HEK293 (cell line): Measurements from ENCODE around the gene LNPK.

Experiments used
- CTCF ChIA-PET: fragments of 350-600 bp; formaldehyde crosslinking; extraction: SDS; loops from one replicate; lab custom pipeline; 2021; ENCODE audit warnings: antibody characterized with exemption; lab: Yijun Ruan, JAX
- POLR2A ChIA-PET: fragments of 300-600 bp; formaldehyde crosslinking; extraction: SDS; loops from one replicate; lab custom pipeline; 2020; ENCODE audit warnings: antibody characterized with exemption, inconsistent platforms; lab: Yijun Ruan, JAX
- H3K27ac ChIP-seq: fragments of 200-500 bp; sonication (Bioruptor generic); 2 replicates; pipeline ENCODE4 v1.5.1; 2014; ENCODE audit warnings: low read depth, low read length, control low read depth, inconsistent platforms; ENCODE audit errors: extremely low read depth
- H3K36me3 ChIP-seq, 2 experiments: fragments of 200-500 bp in 1 of 2; sonication (Bioruptor generic) in 1 of 2; 1 replicate in 1 of 2; 2 replicates in 1 of 2; pipeline ENCODE4 v1.5.1; 2014 to 2017; ENCODE audit warnings: inconsistent platforms in 2 of 2, low read length in 2 of 2; ENCODE audit not compliant: control insufficient read depth in 2 of 2, insufficient read depth in 1 of 2
- H3K4me1 ChIP-seq: fragments of 200-500 bp; sonication (Bioruptor generic); 2 replicates; pipeline ENCODE4 v1.5.1; 2014; ENCODE audit warnings: mild to moderate bottlenecking, low read length, inconsistent platforms; ENCODE audit not compliant: control insufficient read depth, insufficient read depth
- H3K4me3 ChIP-seq: 2 replicates; pipeline ENCODE4 v1.5.1; 2011; ENCODE audit warnings: low read depth, mild to moderate bottlenecking, control low read depth, low read length, moderate library complexity
- H3K9me3 ChIP-seq: fragments of 200-500 bp; sonication (Bioruptor generic); 2 replicates; pipeline ENCODE4 v1.5.1; 2014; ENCODE audit warnings: low read depth, low read length, inconsistent platforms; ENCODE audit not compliant: control insufficient read depth, insufficient read depth
- KLF8 ChIP-seq: fragments of 450-650 bp; formaldehyde crosslinking; IDR thresholded peaks from 2 replicates; pipeline ENCODE4 v1.5.1; 2016; ENCODE audit warnings: missing biosample characterization, missing genetic modification characterization
- KLF9 ChIP-seq: fragments of 450-650 bp; formaldehyde crosslinking; IDR thresholded peaks from 2 replicates; pipeline ENCODE4 v1.5.1; 2016; ENCODE audit warnings: missing biosample characterization, missing genetic modification characterization, low read depth
- PRDM1 ChIP-seq: fragments of 450-650 bp; formaldehyde crosslinking; IDR thresholded peaks from 2 replicates; pipeline ENCODE4; 2016; ENCODE audit warnings: missing biosample characterization, missing genetic modification characterization
- ZBTB1 ChIP-seq: fragments of 450-650 bp; formaldehyde crosslinking; IDR thresholded peaks from 2 replicates; pipeline ENCODE4 v1.5.1; 2016; ENCODE audit warnings: missing biosample characterization, missing genetic modification characterization
- ZNF146 ChIP-seq: fragments of 450-650 bp; formaldehyde crosslinking; IDR thresholded peaks from 2 replicates; pipeline ENCODE4 v1.5.1; 2016; ENCODE audit warnings: missing biosample characterization, missing genetic modification characterization
- ZNF155 ChIP-seq: fragments of 450-650 bp; formaldehyde crosslinking; IDR thresholded peaks from 2 replicates; pipeline ENCODE4 v1.5.1; 2016; ENCODE audit warnings: missing biosample characterization, missing genetic modification characterization
- ZNF175 ChIP-seq: fragments of 450-650 bp; formaldehyde crosslinking; IDR thresholded peaks from 2 replicates; pipeline ENCODE4 v1.5.1; 2016; ENCODE audit warnings: missing biosample characterization, missing genetic modification characterization
- ZNF266 ChIP-seq: fragments of 450-650 bp; formaldehyde crosslinking; IDR thresholded peaks from 2 replicates; pipeline ENCODE4 v1.5.1; 2016; ENCODE audit warnings: missing biosample characterization, missing genetic modification characterization, low read depth
- ZNF274 ChIP-seq, 2 experiments: fragments of 200-500 bp in 1 of 2; fragments of 450-650 bp in 1 of 2; sonication (Bioruptor generic) in 1 of 2; formaldehyde crosslinking in 1 of 2; IDR thresholded peaks; 2 replicates each; pipeline versions ENCODE4 v1.5.1 to v1.6.1; 2014 to 2016; ENCODE audit warnings: borderline replicate concordance in 1 of 2, inconsistent platforms in 1 of 2, low read length in 1 of 2, missing biosample characterization in 1 of 2, missing genetic modification characterization in 1 of 2
- ZNF341 ChIP-seq: fragments of 450-650 bp; formaldehyde crosslinking; IDR thresholded peaks from 2 replicates; pipeline ENCODE4; 2016; ENCODE audit warnings: low read depth, missing biosample characterization, missing genetic modification characterization
- ZNF473 ChIP-seq: fragments of 450-650 bp; formaldehyde crosslinking; IDR thresholded peaks from 2 replicates; pipeline ENCODE4 v1.5.1; 2017; ENCODE audit warnings: missing biosample characterization, missing genetic modification characterization
- ZNF510 ChIP-seq: fragments of 450-650 bp; formaldehyde crosslinking; IDR thresholded peaks from 2 replicates; pipeline ENCODE4 v1.5.1; 2018; ENCODE audit warnings: mild to moderate bottlenecking, missing genetic modification characterization, missing biosample characterization; ENCODE audit not compliant: insufficient replicate concordance
- ZNF600 ChIP-seq: fragments of 450-650 bp; formaldehyde crosslinking; IDR thresholded peaks from 2 replicates; pipeline ENCODE4 v1.5.1; 2016; ENCODE audit warnings: missing biosample characterization, missing genetic modification characterization
- ZNF629 ChIP-seq: fragments of 450-650 bp; formaldehyde crosslinking; IDR thresholded peaks from 2 replicates; pipeline ENCODE4 v1.5.1; 2017; ENCODE audit warnings: missing biosample characterization, missing genetic modification characterization
- ZNF701 ChIP-seq: fragments of 450-650 bp; formaldehyde crosslinking; IDR thresholded peaks from 2 replicates; pipeline ENCODE4 v1.5.1; 2016; ENCODE audit warnings: missing biosample characterization, missing genetic modification characterization
- ZNF791 ChIP-seq: fragments of 450-650 bp; formaldehyde crosslinking; IDR thresholded peaks from 2 replicates; pipeline ENCODE4 v1.5.1; 2016; ENCODE audit warnings: missing biosample characterization, missing genetic modification characterization
- ZSCAN23 ChIP-seq: fragments of 450-650 bp; formaldehyde crosslinking; IDR thresholded peaks from 2 replicates; pipeline ENCODE4 v1.5.1; 2016; ENCODE audit warnings: missing biosample characterization, missing genetic modification characterization
- TF ChIP-seq, protein P1 (sequence below): fragments of 450-650 bp; formaldehyde crosslinking; optimal IDR thresholded peaks from 2 replicates; pipeline ENCODE3; 2016; ENCODE audit warnings: missing biosample characterization, mild to moderate bottlenecking, missing genetic modification characterization
- TF ChIP-seq, protein P2 (sequence below): fragments of 450-650 bp; formaldehyde crosslinking; IDR thresholded peaks from 2 replicates; pipeline ENCODE4 v1.5.1; 2016; ENCODE audit warnings: missing biosample characterization, missing genetic modification characterization, borderline replicate concordance
- TF ChIP-seq, protein P3 (sequence below): fragments of 450-650 bp; formaldehyde crosslinking; IDR thresholded peaks from 2 replicates; pipeline ENCODE4 v1.5.1; 2016; ENCODE audit warnings: missing biosample characterization, missing genetic modification characterization
- TF ChIP-seq, protein P4 (sequence below): fragments of 450-650 bp; formaldehyde crosslinking; IDR thresholded peaks from 2 replicates; pipeline ENCODE4 v1.5.1; 2016; ENCODE audit warnings: missing biosample characterization, missing genetic modification characterization
- TF ChIP-seq, protein P5 (sequence below): fragments of 450-650 bp; formaldehyde crosslinking; conservative IDR thresholded peaks from 2 replicates; pipeline ENCODE4 v1.5.1; 2016; ENCODE audit warnings: low read depth, missing biosample characterization, missing genetic modification characterization

LNPK gene

DNA sequence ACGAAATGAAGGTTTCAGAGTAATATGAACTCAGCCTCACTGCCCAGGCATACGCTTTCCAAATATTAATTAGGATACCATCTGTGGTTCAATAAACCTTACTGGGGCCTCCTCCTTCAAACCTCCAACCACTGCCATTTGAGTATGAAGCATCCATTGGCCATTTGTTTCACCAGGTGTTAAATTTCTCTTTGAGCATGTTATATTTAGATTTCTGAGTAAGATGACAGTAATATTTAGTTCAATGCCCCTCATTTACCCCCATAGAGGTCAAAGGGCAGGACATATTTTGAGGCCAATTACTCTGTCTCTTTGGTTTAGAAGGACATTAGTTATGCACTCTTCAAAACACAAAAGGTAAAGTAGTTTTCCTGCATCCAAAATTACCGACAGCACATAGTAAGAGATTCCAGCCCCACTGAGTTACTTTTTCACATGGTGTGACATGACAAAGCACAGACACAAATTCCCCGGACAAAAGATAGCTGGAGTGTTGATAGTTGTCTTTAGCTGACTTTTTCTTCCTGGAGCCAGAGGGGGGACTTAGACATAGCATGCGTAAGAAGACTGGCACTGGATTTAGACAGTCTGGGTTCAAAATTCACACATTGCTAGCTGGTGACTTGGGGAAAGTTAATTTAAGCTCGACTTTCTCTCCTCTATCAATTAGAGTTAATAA is 33.1 kb upstream of the LNPK start (continued):
- TF ChIP-seq, protein P1, sequence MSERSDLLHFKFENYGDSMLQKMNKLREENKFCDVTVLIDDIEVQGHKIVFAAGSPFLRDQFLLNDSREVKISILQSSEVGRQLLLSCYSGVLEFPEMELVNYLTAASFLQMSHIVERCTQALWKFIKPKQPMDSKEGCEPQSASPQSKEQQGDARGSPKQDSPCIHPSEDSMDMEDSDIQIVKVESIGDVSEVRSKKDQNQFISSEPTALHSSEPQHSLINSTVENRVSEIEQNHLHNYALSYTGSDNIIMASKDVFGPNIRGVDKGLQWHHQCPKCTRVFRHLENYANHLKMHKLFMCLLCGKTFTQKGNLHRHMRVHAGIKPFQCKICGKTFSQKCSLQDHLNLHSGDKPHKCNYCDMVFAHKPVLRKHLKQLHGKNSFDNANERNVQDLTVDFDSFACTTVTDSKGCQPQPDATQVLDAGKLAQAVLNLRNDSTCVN (tag by site-specific recombination), result no peak
- no peak for TF ChIP-seq ZNF791 (tag by site-specific recombination)
- TF ChIP-seq ZNF175 (tag by site-specific recombination), result no peak
- TF ChIP-seq, protein P2, sequence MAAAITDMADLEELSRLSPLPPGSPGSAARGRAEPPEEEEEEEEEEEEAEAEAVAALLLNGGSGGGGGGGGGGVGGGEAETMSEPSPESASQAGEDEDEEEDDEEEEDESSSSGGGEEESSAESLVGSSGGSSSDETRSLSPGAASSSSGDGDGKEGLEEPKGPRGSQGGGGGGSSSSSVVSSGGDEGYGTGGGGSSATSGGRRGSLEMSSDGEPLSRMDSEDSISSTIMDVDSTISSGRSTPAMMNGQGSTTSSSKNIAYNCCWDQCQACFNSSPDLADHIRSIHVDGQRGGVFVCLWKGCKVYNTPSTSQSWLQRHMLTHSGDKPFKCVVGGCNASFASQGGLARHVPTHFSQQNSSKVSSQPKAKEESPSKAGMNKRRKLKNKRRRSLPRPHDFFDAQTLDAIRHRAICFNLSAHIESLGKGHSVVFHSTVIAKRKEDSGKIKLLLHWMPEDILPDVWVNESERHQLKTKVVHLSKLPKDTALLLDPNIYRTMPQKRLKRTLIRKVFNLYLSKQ, result no peak
- TF ChIP-seq ZNF473 (tag by site-specific recombination), result no peak

DNA sequence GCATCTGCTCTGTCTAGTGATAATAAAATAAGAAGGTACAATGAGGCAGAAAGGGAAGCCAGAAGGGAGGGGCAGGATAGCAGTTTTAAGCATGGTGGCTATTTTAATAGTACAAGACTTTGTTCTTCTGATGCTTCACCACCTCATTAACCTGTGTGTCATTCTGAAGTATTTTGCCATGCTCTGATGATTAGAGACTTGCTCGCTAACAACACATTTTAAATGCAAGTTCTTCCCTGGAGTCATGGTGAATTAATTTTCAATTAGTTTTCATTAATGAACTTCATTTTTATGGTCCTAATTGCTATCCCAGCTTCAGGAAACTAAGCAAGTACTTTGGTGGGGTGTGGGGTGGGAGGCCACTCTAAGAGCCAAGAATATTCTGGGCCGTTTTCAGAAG is 25.7 kb upstream of the LNPK start:
- CTCF ChIA-PET, result interaction anchor here (0.7 kb wide), 1 partner anchor 31 kb away, joined by 3 read pairs; no protein-coding TSS in a partner anchor

More for the DNA sequence above, 25.7 kb upstream of the LNPK start:
- no peaks in the 10 kb centered on the region for H3K9me3 ChIP-seq
- H3K36me3 ChIP-seq, result no peaks in the 10 kb centered on the region
- H3K4me1 ChIP-seq, result no peaks in the 10 kb centered on the region
- H3K27ac ChIP-seq, result no peak overlapping the region
- POLR2A ChIA-PET, result no interaction called here
- H3K4me3 ChIP-seq, result no peak overlapping the region
- TF ChIP-seq ZNF274 (IDR thresholded peaks at IDR 0.05; ENCODE audit: low read length), result no peak
- TF ChIP-seq ZNF274 (tag by site-specific recombination; IDR thresholded peaks at IDR 0.05; ENCODE audit: borderline replicate concordance), result no peak
- TF ChIP-seq, protein P3, sequence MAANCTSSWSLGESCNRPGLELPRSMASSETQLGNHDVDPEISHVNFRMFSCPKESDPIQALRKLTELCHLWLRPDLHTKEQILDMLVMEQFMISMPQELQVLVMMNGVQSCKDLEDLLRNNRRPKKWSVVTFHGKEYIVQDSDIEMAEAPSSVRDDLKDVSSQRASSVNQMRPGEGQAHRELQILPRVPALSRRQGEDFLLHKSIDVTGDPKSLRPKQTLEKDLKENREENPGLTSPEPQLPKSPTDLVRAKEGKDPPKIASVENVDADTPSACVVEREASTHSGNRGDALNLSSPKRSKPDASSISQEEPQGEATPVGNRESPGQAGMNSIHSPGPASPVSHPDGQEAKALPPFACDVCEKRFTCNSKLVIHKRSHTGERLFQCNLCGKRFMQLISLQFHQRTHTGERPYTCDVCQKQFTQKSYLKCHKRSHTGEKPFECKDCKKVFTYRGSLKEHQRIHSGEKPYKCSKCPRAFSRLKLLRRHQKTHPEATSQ (tag by site-specific recombination), result no peak
- TF ChIP-seq, protein P4, sequence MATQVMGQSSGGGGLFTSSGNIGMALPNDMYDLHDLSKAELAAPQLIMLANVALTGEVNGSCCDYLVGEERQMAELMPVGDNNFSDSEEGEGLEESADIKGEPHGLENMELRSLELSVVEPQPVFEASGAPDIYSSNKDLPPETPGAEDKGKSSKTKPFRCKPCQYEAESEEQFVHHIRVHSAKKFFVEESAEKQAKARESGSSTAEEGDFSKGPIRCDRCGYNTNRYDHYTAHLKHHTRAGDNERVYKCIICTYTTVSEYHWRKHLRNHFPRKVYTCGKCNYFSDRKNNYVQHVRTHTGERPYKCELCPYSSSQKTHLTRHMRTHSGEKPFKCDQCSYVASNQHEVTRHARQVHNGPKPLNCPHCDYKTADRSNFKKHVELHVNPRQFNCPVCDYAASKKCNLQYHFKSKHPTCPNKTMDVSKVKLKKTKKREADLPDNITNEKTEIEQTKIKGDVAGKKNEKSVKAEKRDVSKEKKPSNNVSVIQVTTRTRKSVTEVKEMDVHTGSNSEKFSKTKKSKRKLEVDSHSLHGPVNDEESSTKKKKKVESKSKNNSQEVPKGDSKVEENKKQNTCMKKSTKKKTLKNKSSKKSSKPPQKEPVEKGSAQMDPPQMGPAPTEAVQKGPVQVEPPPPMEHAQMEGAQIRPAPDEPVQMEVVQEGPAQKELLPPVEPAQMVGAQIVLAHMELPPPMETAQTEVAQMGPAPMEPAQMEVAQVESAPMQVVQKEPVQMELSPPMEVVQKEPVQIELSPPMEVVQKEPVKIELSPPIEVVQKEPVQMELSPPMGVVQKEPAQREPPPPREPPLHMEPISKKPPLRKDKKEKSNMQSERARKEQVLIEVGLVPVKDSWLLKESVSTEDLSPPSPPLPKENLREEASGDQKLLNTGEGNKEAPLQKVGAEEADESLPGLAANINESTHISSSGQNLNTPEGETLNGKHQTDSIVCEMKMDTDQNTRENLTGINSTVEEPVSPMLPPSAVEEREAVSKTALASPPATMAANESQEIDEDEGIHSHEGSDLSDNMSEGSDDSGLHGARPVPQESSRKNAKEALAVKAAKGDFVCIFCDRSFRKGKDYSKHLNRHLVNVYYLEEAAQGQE (tag by site-specific recombination), result no peak
- no peak for TF ChIP-seq ZSCAN23 (tag by site-specific recombination)
- TF ChIP-seq ZNF341 (tag by site-specific recombination), result no peak
- TF ChIP-seq ZNF155 (tag by site-specific recombination), result no peak
- no peak for TF ChIP-seq ZNF600 (tag by site-specific recombination)
- TF ChIP-seq ZNF266 (tag by site-specific recombination), result no peak
- no peak for TF ChIP-seq ZNF701 (tag by site-specific recombination)
- no peak for TF ChIP-seq ZNF146
- no peak for TF ChIP-seq ZBTB1 (tag by site-specific recombination)
- no peak for TF ChIP-seq ZNF629
- TF ChIP-seq, protein P5, sequence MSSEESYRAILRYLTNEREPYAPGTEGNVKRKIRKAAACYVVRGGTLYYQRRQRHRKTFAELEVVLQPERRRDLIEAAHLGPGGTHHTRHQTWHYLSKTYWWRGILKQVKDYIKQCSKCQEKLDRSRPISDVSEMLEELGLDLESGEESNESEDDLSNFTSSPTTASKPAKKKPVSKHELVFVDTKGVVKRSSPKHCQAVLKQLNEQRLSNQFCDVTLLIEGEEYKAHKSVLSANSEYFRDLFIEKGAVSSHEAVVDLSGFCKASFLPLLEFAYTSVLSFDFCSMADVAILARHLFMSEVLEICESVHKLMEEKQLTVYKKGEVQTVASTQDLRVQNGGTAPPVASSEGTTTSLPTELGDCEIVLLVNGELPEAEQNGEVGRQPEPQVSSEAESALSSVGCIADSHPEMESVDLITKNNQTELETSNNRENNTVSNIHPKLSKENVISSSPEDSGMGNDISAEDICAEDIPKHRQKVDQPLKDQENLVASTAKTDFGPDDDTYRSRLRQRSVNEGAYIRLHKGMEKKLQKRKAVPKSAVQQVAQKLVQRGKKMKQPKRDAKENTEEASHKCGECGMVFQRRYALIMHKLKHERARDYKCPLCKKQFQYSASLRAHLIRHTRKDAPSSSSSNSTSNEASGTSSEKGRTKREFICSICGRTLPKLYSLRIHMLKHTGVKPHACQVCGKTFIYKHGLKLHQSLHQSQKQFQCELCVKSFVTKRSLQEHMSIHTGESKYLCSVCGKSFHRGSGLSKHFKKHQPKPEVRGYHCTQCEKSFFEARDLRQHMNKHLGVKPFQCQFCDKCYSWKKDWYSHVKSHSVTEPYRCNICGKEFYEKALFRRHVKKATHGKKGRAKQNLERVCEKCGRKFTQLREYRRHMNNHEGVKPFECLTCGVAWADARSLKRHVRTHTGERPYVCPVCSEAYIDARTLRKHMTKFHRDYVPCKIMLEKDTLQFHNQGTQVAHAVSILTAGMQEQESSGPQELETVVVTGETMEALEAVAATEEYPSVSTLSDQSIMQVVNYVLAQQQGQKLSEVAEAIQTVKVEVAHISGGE, result no peak
- TF ChIP-seq KLF9 (tag by site-specific recombination), result no peak
- no peak for TF ChIP-seq PRDM1 (tag by site-specific recombination)
- no peak for TF ChIP-seq KLF8 (tag by site-specific recombination)
- TF ChIP-seq ZNF510 (tag by site-specific recombination), result no peak
